ENCODE measurements around the gene SIN3A.

- TF ChIP-seq EZH2 (IDR thresholded peaks at IDR 0.05; ENCODE audit: insufficient read depth, poor library complexity, severe bottlenecking) (no peak), EZH2phosphoT487 (IDR thresholded peaks at IDR 0.05; ENCODE audit: insufficient read depth, low read depth) (no peak)
Observed at GRCh38 chr15:75453703-75454470, 2.4 kb upstream of the SIN3A start.

All from GM23248 (cell line).